ENCODE measurements around the gene MSL1.

Gene MSL1

DNA sequence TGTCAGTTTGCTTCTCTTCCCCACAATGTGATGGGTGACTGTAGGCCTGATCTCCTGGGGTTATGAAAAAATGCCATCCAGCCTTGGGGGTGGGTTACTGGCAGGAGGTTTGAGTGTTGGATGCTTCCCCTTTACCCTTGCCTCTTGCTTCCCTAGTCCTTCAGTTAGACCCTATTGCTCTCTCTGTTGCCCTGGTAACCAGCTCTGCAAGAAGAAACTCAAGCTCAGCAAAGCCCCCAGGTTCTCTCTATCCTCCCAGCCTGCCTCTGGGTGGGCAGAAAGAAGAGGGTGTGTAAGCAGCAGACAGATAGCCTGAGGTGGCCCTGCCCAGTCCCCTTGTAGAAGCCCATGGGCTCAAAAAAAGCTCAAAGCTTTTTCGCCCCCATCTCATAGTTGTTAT lies 52.7 kb downstream of the MSL1 start:
- no peak for DNase-seq (ENCODE audit: low read depth, low spot score)

DNA sequence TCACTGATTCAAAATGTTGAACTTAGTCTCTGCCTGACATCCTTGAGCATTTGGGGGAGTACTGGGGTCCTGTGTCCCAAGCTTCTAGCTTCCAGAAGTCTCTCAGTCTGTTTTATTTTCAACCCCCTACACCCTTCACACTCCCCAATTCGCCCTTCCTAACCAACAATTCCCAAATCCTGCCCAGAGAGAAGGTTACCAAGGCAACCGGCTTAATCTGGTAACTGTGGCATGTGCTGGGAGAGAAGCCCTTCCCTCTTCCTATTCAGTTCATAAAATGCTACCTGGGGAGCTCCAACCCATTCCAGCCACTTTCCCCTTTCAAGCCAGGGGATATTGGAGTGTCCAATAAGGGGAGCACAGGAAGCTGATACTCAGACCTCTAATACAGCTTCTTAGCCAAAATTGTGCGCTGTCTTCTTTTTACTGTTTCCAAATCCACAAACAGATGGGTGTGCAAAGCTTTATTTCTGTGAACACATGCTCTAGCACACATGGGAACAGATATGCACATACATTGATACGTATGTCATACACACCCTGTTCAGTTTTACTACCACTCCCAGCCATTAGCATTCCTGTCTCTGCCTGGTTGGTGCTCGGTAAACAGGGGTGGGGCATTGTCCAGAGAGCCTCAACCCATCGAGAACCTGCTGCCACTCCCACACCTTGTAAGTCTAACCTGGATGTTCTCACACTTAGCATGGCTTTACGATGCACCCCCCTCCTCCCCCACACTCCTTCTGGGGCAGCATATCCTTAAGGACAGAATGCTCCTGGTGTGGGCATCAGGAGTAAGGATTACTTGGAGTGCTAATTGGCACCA lies 54.4 kb downstream of the MSL1 start:
- no peak for DNase-seq (ENCODE audit: low read depth, low spot score)

DNA sequence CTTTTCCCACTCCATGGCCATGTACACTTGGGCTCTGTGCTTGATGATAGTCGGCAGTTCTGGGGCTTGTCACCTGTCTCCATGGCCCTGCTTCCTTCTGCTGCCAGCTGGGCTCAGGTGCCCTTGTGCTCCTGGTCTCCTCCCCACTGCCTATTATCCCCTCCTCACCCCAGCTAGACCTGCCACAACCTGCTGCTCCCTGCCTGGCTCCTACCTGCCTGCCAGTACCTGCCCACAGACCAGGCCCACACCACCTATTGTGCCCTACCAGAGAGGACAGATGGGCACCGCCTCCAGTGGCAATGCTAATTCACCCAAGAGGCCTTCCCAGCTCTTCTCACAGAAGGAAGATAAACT lies 55.0 kb downstream of the MSL1 start:
- no peak for DNase-seq (ENCODE audit: low read depth, low spot score)

DNA sequence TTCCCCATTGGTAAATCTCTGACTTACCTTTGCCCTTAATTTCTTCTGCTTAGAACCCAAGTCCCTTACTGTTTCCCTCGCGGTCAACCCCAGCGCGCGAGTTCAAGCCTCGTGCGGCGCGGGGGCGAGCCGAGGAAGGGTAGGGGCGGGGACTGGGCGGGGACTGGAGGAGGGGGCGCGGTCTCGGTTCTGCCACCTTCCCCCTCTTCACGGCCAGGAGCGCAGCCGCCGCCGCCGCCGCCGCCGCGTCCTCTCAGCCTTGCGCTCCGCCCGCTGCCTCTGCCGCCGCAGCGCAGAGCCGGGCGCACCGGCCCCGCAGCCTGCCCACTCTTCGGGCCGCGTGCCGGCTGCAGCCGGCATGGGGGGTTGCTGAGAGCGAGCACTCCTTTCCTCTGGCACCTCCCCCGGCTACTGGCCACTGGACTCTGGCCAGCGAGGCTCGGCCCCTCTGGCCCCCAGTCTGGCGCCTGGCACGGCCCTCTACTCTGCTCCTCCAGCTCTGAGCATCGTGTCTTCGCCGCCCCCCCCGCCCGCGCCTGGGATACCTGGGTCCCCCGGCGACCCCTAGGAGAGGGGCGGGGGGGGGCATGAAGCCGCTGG lies 55.6 kb downstream of the MSL1 start, which contains the start of gene RAPGEFL1:
TSS of gene RAPGEFL1 (plus strand) at position 196 of the 600 bp plus-strand sequence. CDS start at position 588, 392 bp downstream.
- peak; percentile 57 for DNase-seq (ENCODE audit: low read depth, low spot score)

DNA sequence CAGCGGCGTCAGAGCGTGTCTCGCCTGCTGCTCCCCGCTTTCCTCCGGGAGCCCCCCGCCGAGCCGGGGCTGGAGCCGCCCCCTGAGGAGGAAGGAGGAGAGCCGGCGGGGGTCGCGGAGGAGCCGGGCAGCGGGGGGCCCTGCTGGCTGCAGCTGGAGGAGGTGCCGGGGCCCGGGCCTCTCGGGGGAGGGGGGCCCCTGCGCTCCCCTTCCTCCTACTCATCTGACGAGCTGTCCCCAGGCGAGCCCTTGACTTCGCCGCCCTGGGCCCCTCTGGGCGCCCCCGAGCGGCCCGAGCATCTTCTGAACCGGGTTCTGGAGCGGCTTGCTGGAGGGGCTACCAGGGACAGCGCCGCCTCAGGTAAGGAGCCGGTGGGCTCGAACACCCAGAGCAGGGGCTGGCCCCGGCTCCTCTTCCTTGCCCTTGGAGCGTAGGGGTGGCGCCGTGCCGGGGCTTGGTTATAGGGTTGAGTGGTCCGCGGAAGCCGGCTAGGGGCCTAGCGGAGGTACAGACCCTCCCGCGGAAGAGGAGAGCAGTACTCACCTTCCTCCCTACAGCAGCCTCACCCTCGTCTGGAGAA lies 56.3 kb downstream of the MSL1 start:
- DNase-seq (ENCODE audit: low read depth, low spot score), result no peak

DNA sequence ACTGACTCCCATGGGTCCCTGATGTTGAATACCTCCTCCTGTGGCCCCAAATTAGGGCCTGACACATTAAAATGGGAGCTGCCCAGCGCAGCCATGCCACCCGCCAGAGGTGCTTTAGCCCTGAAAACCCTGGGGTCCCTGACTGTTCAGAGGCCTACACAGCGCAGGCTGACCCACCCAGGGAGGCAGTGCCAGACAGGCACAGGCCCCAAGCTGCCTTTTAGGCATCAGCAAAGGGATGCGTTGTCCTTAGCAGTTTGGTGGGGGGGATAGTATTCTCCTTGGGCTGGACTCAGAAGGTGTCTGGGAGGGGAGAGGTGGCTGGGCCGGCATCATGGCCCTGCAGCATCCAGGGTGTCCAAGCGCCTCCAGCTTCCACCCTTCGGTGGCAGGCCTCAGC lies 56.9 kb downstream of the MSL1 start:
- DNase-seq (ENCODE audit: low read depth, low spot score), result no peak

DNA sequence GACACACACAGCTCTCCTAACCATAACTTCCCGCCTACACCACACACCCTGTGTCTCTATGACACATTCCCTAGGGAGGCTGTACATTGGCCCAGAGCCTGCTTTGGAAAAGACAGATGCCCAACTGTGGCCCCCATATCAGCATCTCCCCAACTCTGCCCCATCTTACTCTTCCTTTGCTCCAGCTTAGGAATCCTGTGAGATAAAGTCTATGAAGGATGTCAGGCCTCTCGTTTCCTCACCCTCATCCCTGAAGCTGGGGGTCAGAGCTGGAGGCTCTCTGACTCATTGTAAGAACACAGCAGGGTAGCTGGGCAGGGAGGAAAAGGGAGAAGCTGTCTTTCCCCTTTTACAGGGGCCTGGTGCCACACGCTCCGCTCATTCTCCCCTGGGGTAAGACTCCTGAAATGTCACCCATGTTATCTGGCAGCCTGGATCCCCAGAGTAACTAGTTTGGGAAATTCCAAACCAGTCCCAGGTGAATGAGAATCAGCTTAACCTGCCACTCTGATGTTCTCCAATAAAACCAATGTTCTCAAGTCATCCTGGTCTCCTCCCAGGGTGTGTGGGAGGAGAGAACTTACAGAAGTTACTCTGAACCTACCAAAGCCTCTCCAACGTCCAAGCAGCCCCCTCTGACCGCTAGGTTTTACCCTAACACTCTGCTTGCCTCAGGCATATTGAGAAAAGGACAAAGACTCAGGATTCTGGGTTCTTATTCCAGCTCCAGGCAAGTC lies 58.3 kb downstream of the MSL1 start:
- DNase-seq (ENCODE audit: low read depth, low spot score), result no peak

DNA sequence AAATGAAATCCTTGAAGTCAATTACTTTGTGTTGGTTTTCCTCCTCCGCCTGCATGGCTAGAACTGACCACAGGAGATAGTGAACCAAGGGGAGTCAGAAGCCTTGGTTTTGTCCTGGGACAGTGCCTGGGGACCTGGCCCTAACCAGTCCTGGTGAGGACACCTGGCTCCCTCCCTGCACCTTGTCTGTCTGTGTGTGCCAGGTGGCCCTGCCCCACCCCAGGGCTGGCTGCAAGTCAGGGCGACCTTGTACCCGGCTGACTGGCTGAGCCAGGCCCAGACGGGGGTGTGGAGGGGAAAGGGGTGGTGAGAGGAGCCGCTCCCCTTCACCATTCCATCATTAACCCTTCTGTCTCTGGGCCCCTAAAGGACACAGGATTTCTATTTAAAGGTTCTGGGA lies 58.9 kb downstream of the MSL1 start:
- DNase-seq (ENCODE audit: low read depth, low spot score), result no peak

DNA sequence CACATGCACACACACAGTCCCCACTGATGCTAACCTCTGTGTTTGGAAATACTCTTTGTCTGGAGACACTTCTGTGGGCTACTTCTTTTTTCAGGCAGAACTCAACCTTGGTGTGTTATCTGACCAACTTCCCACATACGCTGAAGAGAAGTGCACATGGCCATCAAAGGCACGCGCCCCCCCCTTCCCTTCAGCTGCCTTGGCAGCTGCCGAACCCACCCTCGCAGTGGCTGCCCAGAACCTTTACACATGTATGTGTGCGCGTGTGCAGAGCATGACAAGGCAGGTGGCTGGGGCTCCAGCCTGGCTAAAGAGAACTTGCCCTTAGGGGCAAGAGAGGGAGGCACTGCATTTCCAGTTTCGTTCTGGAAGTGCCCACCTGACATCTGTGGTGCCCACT lies 59.4 kb downstream of the MSL1 start:
- DNase-seq (ENCODE audit: low read depth, low spot score), result no peak

DNA sequence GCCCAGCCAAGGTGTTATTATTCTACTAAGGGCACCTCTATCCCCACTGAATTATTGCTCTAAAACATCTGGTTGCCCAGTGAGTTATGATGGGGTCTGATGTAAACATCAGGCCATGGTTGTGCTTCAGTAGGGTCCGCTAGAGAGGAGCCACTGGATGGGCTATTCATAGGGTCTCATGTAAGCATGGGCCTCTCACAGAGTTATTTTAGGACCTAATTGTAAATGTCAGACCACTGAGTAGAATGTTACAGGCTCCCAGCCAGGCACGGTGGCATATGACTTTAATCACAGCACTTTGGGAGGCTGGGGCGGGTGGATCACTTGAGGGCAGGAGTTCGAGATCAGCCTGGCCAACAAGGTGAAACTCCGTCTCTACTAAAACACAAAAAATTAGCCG lies 60.8 kb downstream of the MSL1 start:
- no peak for DNase-seq (ENCODE audit: low read depth, low spot score)

All from activated CD4-positive, CD25-positive, alpha-beta regulatory T cell treated with anti-CD3 and anti-CD28 coated beads, Interleukin-2, amount 50 U/mL, for 16 hours (primary cell).